ENCODE results near the gene LONRF2.

The LONRF2 gene

DNA sequence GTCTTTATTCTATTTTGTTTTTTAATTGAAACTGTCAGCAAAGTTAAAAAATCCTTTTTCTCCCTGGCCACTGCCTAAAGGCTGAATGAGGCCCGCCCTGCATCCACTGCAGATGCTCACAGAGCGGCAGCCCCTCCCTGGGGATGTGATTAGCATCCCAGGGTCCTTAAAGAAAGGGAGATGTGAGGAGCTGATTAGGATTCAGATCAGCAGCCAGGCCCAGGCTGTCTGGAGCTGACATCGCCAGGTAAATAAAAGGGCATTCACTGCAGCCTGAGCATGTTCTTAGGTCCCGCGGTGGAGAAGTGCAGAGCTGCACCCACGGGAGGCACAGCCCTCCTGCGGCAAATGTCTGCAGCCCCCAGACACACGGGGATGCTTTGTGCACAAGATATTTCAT is 83.8 kb downstream of the LONRF2 start:
- Histone ChIP-seq H3K9ac (ENCODE audit: low read depth, low read length, poor library complexity, severe bottlenecking) (no peak overlapping the region), H3K9me3 (ENCODE audit: insufficient read depth, low read depth, low read length) (no peaks in the 10 kb centered on the region), H3K79me2 (ENCODE audit: insufficient read depth, low read length) (no peaks in the 10 kb centered on the region), H3K4me2 (ENCODE audit: low read depth, low read length, poor library complexity, severe bottlenecking) (no peak overlapping the region), H4K20me1 (ENCODE audit: insufficient read depth, low read length, poor library complexity, severe bottlenecking) (no peaks in the 10 kb centered on the region), H3K4me3 (ENCODE audit: low read length, poor library complexity, severe bottlenecking) (no peak overlapping the region), H3K4me1 (ENCODE audit: insufficient read depth, low read length, poor library complexity, severe bottlenecking) (peaks cover 44% of the 10 kb centered on the region), H3K36me3 (ENCODE audit: insufficient read depth, low read length) (no peaks in the 10 kb centered on the region), H3K27me3 (ENCODE audit: insufficient read depth, low read length, poor library complexity, severe bottlenecking) (no peaks in the 10 kb centered on the region), H3F3A (ENCODE audit: low read depth) (peaks cover 18% of the 10 kb centered on the region; the same call in 1 of the 2 replicates), H3K9me2 (replicated peaks; ENCODE audit: low read depth, low read length) (no peaks in the 10 kb centered on the region), H2AFZ (ENCODE audit: low read length) (no peak overlapping the region)
- TF ChIP-seq, protein P1, sequence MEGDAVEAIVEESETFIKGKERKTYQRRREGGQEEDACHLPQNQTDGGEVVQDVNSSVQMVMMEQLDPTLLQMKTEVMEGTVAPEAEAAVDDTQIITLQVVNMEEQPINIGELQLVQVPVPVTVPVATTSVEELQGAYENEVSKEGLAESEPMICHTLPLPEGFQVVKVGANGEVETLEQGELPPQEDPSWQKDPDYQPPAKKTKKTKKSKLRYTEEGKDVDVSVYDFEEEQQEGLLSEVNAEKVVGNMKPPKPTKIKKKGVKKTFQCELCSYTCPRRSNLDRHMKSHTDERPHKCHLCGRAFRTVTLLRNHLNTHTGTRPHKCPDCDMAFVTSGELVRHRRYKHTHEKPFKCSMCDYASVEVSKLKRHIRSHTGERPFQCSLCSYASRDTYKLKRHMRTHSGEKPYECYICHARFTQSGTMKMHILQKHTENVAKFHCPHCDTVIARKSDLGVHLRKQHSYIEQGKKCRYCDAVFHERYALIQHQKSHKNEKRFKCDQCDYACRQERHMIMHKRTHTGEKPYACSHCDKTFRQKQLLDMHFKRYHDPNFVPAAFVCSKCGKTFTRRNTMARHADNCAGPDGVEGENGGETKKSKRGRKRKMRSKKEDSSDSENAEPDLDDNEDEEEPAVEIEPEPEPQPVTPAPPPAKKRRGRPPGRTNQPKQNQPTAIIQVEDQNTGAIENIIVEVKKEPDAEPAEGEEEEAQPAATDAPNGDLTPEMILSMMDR (conservative IDR thresholded peaks at IDR 0.05; ENCODE audit: low read length) = no peak

DNA sequence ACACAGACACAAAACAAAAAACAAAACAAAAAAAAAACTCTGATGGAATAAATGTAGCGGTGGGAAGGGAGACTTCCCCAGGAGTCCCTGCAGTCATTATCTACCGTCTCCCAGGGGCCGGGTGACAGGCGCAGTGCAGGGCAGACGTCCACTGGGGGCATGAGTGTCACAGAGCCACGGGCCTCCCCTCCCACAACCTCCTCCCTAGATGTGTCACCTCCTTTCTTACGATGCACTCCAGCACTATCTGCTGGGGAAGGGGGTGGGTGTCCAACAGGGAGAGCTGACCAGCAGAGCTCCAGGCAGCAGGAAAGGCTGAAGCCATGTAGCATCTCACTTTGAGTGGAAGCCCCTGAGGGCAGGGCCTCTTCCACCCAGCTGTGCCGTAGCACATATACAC is 84.5 kb downstream of the LONRF2 start:
- H3K9me3 ChIP-seq (ENCODE audit: insufficient read depth, low read depth, low read length) = no peaks in the 10 kb centered on the region
- H3K27me3 ChIP-seq (ENCODE audit: insufficient read depth, low read length, poor library complexity, severe bottlenecking) = no peaks in the 10 kb centered on the region
- no peak overlapping the region for H3K4me3 ChIP-seq (ENCODE audit: low read length, poor library complexity, severe bottlenecking)
- H3K36me3 ChIP-seq (ENCODE audit: insufficient read depth, low read length) = no peaks in the 10 kb centered on the region
- H4K20me1 ChIP-seq (ENCODE audit: insufficient read depth, low read length, poor library complexity, severe bottlenecking) = no peaks in the 10 kb centered on the region
- no peaks in the 10 kb centered on the region for H3K79me2 ChIP-seq (ENCODE audit: insufficient read depth, low read length)
- no peaks in the 10 kb centered on the region for H3K9me2 ChIP-seq (replicated peaks; ENCODE audit: low read depth, low read length)
- H2AFZ ChIP-seq (ENCODE audit: low read length) = no peak overlapping the region
- TF ChIP-seq EZH2phosphoT487 (IDR thresholded peaks at IDR 0.05; ENCODE audit: borderline replicate concordance) = no peak
- TF ChIP-seq, protein P1 (conservative IDR thresholded peaks at IDR 0.05; ENCODE audit: low read length) = peak; percentile 58
- H3K4me1 ChIP-seq (ENCODE audit: insufficient read depth, low read length, poor library complexity, severe bottlenecking) = peaks cover 51% of the 10 kb centered on the region
- peaks cover 18% of the 10 kb centered on the region; the same call in 1 of the 2 replicates for H3F3A ChIP-seq (ENCODE audit: low read depth)
- no peak overlapping the region for H3K4me2 ChIP-seq (ENCODE audit: low read depth, low read length, poor library complexity, severe bottlenecking)
- H3K9ac ChIP-seq (ENCODE audit: low read depth, low read length, poor library complexity, severe bottlenecking) = no peak overlapping the region

DNA sequence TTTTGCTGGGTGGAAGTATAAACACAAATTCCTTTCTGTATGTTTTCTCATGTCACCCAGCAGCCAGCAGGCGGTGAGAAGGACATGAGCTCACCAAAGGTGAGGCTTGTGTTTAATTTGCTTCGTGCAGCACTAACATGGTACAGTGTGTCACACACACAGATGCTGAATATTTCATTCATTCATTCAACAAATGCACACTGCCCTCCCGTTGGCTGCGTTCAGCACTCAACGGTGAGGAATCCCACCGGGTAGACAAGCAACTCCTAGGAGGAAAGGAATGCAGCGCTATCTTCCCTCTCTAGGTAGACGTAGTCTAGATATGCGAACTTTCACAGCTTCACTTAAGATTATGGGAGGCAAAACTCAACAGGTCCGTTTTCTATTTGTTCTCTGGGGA is 85.1 kb downstream of the LONRF2 start:
- Histone ChIP-seq H3K9me2 (replicated peaks; ENCODE audit: low read depth, low read length) (no peaks in the 10 kb centered on the region), H3K4me2 (ENCODE audit: low read depth, low read length, poor library complexity, severe bottlenecking) (no peak overlapping the region), H3K4me1 (ENCODE audit: insufficient read depth, low read length, poor library complexity, severe bottlenecking) (peaks cover 55% of the 10 kb centered on the region), H3K36me3 (ENCODE audit: insufficient read depth, low read length) (no peaks in the 10 kb centered on the region), H4K20me1 (ENCODE audit: insufficient read depth, low read length, poor library complexity, severe bottlenecking) (no peaks in the 10 kb centered on the region), H3K79me2 (ENCODE audit: insufficient read depth, low read length) (no peaks in the 10 kb centered on the region), H3K9me3 (ENCODE audit: insufficient read depth, low read depth, low read length) (no peaks in the 10 kb centered on the region), H3K9ac (ENCODE audit: low read depth, low read length, poor library complexity, severe bottlenecking) (peak overlapping the region; percentile 79), H3F3A (ENCODE audit: low read depth) (peaks cover 18% of the 10 kb centered on the region; the same call in 1 of the 2 replicates), H3K27me3 (ENCODE audit: insufficient read depth, low read length, poor library complexity, severe bottlenecking) (no peaks in the 10 kb centered on the region), H2AFZ (ENCODE audit: low read length) (no peak overlapping the region), H3K4me3 (ENCODE audit: low read length, poor library complexity, severe bottlenecking) (no peak overlapping the region)
- TF ChIP-seq, protein P1 (conservative IDR thresholded peaks at IDR 0.05; ENCODE audit: low read length) = peak; percentile 47
- TF ChIP-seq EZH2phosphoT487 (IDR thresholded peaks at IDR 0.05; ENCODE audit: borderline replicate concordance) = no peak
